Glomerular visceral epithelial cell (primary cell): ENCODE measurements around the gene EPB41L5.
"Not testable (repeated sequence)": the region's sequence is repeated elsewhere in the genome, so short reads cannot be mapped to it uniquely, and the experiment has no call there.

Experiments
- DNase-seq: peaks from one replicate; pipeline ENCODE4 v3.0.0-alpha.2; 2016; ENCODE audit errors: extremely low spot score

EPB41L5 gene

GRCh38 chr2:120029672-120030640 lies 17.1 kb downstream of the EPB41L5 start:
- DNase-seq: no peak

- DNase-seq: no peak
Measured at GRCh38 chr2:120032297-120032696, 19.4 kb downstream of the EPB41L5 start.

GRCh38 chr2:120034027-120034426 lies 21.1 kb downstream of the EPB41L5 start:
- DNase-seq: no peak

GRCh38 chr2:120034621-120035020 lies 21.7 kb downstream of the EPB41L5 start:
- DNase-seq: no peak

- DNase-seq: no peak
Measured at GRCh38 chr2:120036145-120036544, 23.3 kb downstream of the EPB41L5 start.

GRCh38 chr2:120037995-120038541 lies 25.2 kb downstream of the EPB41L5 start:
- no peak for DNase-seq

GRCh38 chr2:120042359-120042758 lies 29.5 kb downstream of the EPB41L5 start:
- no peak for DNase-seq

- DNase-seq: no peak
Measured at GRCh38 chr2:120044336-120044735, 31.5 kb downstream of the EPB41L5 start.

GRCh38 chr2:120045775-120046174 lies 32.9 kb downstream of the EPB41L5 start:
- DNase-seq: not testable (repeated sequence)

GRCh38 chr2:120046252-120046651 lies 33.4 kb downstream of the EPB41L5 start:
- DNase-seq: not testable (repeated sequence)

GRCh38 chr2:120052597-120052996 lies 39.7 kb downstream of the EPB41L5 start:
- no peak for DNase-seq

GRCh38 chr2:120053891-120054290 lies 41.0 kb downstream of the EPB41L5 start:
- no peak for DNase-seq

- DNase-seq: no peak
Measured at GRCh38 chr2:120059483-120059882, 46.6 kb downstream of the EPB41L5 start.

- DNase-seq: no peak
Measured at GRCh38 chr2:120060088-120060623, 47.3 kb downstream of the EPB41L5 start.

GRCh38 chr2:120064664-120065063 lies 51.8 kb downstream of the EPB41L5 start:
- DNase-seq: no peak

- DNase-seq: no peak
Measured at GRCh38 chr2:120066800-120067547, 54.1 kb downstream of the EPB41L5 start.

GRCh38 chr2:120068040-120068658 lies 55.3 kb downstream of the EPB41L5 start:
- DNase-seq: not testable (repeated sequence)

GRCh38 chr2:120075545-120075944 lies 62.7 kb downstream of the EPB41L5 start:
- DNase-seq: no peak

- no peak for DNase-seq
Measured at GRCh38 chr2:120077896-120078295, 65.0 kb downstream of the EPB41L5 start.

GRCh38 chr2:120079647-120080046 lies 66.8 kb downstream of the EPB41L5 start:
- DNase-seq: no peak

- no peak for DNase-seq
Measured at GRCh38 chr2:120091436-120091835, 78.6 kb downstream of the EPB41L5 start.

GRCh38 chr2:120094795-120095194 lies 81.9 kb downstream of the EPB41L5 start:
- DNase-seq: no peak
